T-helper 9 cell (primary cell): ENCODE results near the gene ASTN1.

Experiments
- DNase-seq: peaks from one replicate; pipeline ENCODE4 v3.0.0-alpha.2; 2020

ASTN1 gene

GRCh38 chr1:176869577-176869976 is 294.9 kb downstream of the ASTN1 start:
- no peak for DNase-seq

GRCh38 chr1:176866011-176866714 is 298.3 kb downstream of the ASTN1 start:
- no peak for DNase-seq

- no peak for DNase-seq
Observed at GRCh38 chr1:176864211-176864610, 300.3 kb downstream of the ASTN1 start.

GRCh38 chr1:176863613-176864012 is 300.9 kb downstream of the ASTN1 start:
- DNase-seq: no peak

- DNase-seq: no peak
Observed at GRCh38 chr1:176858433-176858916, 306.0 kb downstream of the ASTN1 start.

GRCh38 chr1:176857632-176858031 is 306.9 kb downstream of the ASTN1 start:
- DNase-seq: no peak

GRCh38 chr1:176854758-176855745 is 309.5 kb downstream of the ASTN1 start:
- no peak for DNase-seq

- DNase-seq: no peak
Observed at GRCh38 chr1:176854121-176854520, 310.4 kb downstream of the ASTN1 start.

- no peak for DNase-seq
Observed at GRCh38 chr1:176853503-176853902, 311.0 kb downstream of the ASTN1 start.

- DNase-seq: no peak
Observed at GRCh38 chr1:176852124-176852523, 312.4 kb downstream of the ASTN1 start.

GRCh38 chr1:176850871-176851270 is 313.6 kb downstream of the ASTN1 start:
- DNase-seq: no peak

- DNase-seq: no peak
Observed at GRCh38 chr1:176849281-176849680, 315.2 kb downstream of the ASTN1 start.

GRCh38 chr1:176847052-176847451 is 317.5 kb downstream of the ASTN1 start:
- DNase-seq: no peak

GRCh38 chr1:176843352-176844297 is 320.9 kb downstream of the ASTN1 start:
- DNase-seq: no peak

- no peak for DNase-seq
Observed at GRCh38 chr1:176841238-176841637, 323.3 kb downstream of the ASTN1 start.

GRCh38 chr1:176839216-176839615 is 325.3 kb downstream of the ASTN1 start:
- DNase-seq: no peak

- no peak for DNase-seq
Observed at GRCh38 chr1:176838276-176838995, 326.1 kb downstream of the ASTN1 start.

- DNase-seq: no peak
Observed at GRCh38 chr1:176837708-176838107, 326.8 kb downstream of the ASTN1 start.

GRCh38 chr1:176831150-176831549 is 333.4 kb downstream of the ASTN1 start:
- no peak for DNase-seq

- DNase-seq: no peak
Observed at GRCh38 chr1:176829261-176829660, 335.3 kb downstream of the ASTN1 start.

GRCh38 chr1:176826265-176826664 is 338.2 kb downstream of the ASTN1 start:
- DNase-seq: no peak
